GM12892 (cell line): Measurements from ENCODE around the gene SNED1.

Experiments used
- DNase-seq: peaks from one replicate; pipeline ENCODE4 v3.0.0; 2011; ENCODE audit not compliant: insufficient read length
- FAIRE-seq: peaks from 2 replicates; lab custom pipeline; 2011; peaks lifted over from hg19 to GRCh38; lab: Jason Lieb, UNC
- POLR2A ChIP-seq: IDR thresholded peaks from 2 replicates; pipeline ENCODE4 v1.6.1; 2011; ENCODE audit warnings: low read depth, low read length, control low read depth
- POLR2AphosphoS5 ChIP-seq: IDR thresholded peaks from 2 replicates; pipeline ENCODE4 v1.6.1; 2011; ENCODE audit warnings: low read depth, low read length, control low read depth
- TAF1 ChIP-seq: IDR thresholded peaks from 2 replicates; pipeline ENCODE4 v1.6.1; 2011; ENCODE audit warnings: low read depth, mild to moderate bottlenecking, control low read depth, low read length, borderline replicate concordance

The SNED1 gene

DNA sequence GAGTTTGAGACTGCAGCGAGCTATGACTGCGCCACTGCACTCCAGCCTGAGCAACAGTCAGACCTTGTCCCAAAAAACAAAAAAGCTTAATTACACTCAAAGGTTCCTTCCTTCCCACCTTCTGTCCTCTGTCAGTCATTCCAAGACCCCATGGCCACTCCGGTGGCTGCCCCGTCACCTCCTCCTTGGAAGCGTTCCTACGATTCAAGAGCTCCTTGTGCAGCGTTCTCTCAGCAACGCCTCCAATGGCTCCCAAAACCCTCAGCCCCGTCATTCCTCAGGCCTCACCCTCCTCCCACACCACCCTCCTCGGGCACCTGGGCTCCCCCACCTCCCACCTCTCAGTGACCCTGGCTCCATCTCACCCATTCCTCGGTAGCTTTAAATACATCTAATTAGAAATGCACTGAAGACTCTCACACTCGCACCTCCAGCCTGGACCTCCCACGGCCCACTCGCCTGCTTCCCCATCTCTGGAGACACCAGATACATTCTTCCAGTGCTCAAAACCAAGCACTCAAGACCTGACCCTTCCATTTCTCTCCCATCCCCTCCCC lies 142.9 kb downstream of the SNED1 start:
- FAIRE-seq: no peak
- TF ChIP-seq POLR2AphosphoS5 (no peak), POLR2A (no peak), TAF1 (no peak)
- DNase-seq: no peak

DNA sequence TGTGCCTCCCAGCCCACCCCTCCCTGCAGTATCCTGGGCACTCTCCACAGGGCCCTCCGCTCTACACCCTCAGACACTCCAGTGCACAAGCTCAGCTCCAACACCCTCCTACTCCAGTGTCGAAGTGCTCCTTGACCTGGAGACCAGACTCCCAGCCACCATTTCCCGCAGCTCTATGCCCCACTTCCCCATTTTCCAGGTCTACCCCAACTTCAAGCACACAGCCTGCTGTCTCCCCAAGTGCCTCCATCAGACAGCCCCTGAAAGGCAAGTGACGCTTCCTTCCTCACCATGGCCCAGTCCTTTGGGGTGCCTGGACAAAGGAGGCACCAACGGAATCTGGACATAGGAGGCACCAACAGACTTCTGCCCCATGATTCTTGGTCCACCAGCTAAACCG lies 143.6 kb downstream of the SNED1 start:
- no peak for TF ChIP-seq POLR2A
- FAIRE-seq (no peak), DNase-seq (no peak)

DNA sequence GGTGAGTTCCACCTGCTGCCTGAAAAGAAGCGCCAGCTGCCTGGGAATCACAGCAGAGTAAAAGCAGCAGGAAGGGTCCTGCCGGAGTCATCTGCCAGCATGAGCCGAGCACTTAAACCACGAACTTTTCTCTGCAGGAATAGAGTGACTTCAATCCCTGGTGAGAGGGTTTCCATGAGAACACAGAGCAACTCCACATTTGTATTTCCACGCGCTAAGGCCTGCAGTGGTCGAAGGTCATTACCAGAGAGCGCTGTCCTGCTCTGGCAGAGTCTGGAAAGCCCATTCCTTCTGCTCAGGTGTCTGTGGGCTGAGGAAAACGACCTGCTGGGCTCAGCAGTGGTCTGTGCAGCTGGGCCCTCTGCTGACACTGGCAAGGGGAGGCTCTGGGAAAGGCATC lies 144.2 kb downstream of the SNED1 start:
- no peak for DNase-seq
- no peak for TF ChIP-seq POLR2A
- FAIRE-seq: no peak
